ENCODE results near the gene SLC9A3. TPM values are rescaled to one million over a fixed set of nuclear protein-coding genes. Genes with fewer than 3 reads are reported as not detected.

SLC9A3 gene
- total and polyA plus RNA-seq, 2 donors, result 2.1 to 2.8 TPM

GRCh38 chr5:435156-435790 is 89.0 kb downstream of the SLC9A3 start:
- WGBS, result 86% methylated on average over 27 of the region's 27 CpGs
- no peak overlapping the region for H3K4me3 ChIP-seq (ENCODE audit: low read depth, low read length)
- H3K36me3 ChIP-seq (ENCODE audit: insufficient read depth), result no peaks in the 10 kb centered on the region
- no peak for DNase-seq (ENCODE audit: extremely low spot score)
- H3K27ac ChIP-seq (ENCODE audit: low read depth), result no peak overlapping the region
- H3K4me1 ChIP-seq (ENCODE audit: insufficient read depth), result no peaks in the 10 kb centered on the region

- no peak overlapping the region for H3K4me3 ChIP-seq (ENCODE audit: low read depth, low read length)
- 88% methylated on average over 26 of the region's 26 CpGs for WGBS
- no peak overlapping the region for H3K27ac ChIP-seq (ENCODE audit: low read depth)
- no peaks in the 10 kb centered on the region for H3K4me1 ChIP-seq (ENCODE audit: insufficient read depth)
- DNase-seq (ENCODE audit: extremely low spot score), result no peak
- no peaks in the 10 kb centered on the region for H3K36me3 ChIP-seq (ENCODE audit: insufficient read depth)
Measured at GRCh38 chr5:434443-435146, 89.7 kb downstream of the SLC9A3 start.

- Histone ChIP-seq H3K4me1 (ENCODE audit: insufficient read depth) (no peaks in the 10 kb centered on the region), H3K36me3 (ENCODE audit: insufficient read depth) (no peaks in the 10 kb centered on the region), H3K27ac (ENCODE audit: low read depth) (no peak overlapping the region), H3K4me3 (ENCODE audit: low read depth, low read length) (no peak overlapping the region)
- 70% methylated on average over 16 of the region's 16 CpGs for WGBS
- DNase-seq (ENCODE audit: extremely low spot score), result no peak
Measured at GRCh38 chr5:433836-434235, 90.4 kb downstream of the SLC9A3 start.

GRCh38 chr5:432928-433791 is 91.1 kb downstream of the SLC9A3 start:
- WGBS, result 65% methylated on average over 23 of the region's 23 CpGs
- no peak for DNase-seq (ENCODE audit: extremely low spot score)
- H3K36me3 ChIP-seq (ENCODE audit: insufficient read depth), result no peaks in the 10 kb centered on the region
- no peak overlapping the region for H3K27ac ChIP-seq (ENCODE audit: low read depth)
- H3K4me3 ChIP-seq (ENCODE audit: low read depth, low read length), result no peak overlapping the region
- no peaks in the 10 kb centered on the region for H3K4me1 ChIP-seq (ENCODE audit: insufficient read depth)

- no peaks in the 10 kb centered on the region for H3K4me1 ChIP-seq (ENCODE audit: insufficient read depth)
- no peak overlapping the region for H3K27ac ChIP-seq (ENCODE audit: low read depth)
- H3K4me3 ChIP-seq (ENCODE audit: low read depth, low read length), result no peak overlapping the region
- 80% methylated on average over 18 of the region's 18 CpGs for whole genome bisulfite sequencing
- no peak for DNase-seq (ENCODE audit: extremely low spot score)
- H3K36me3 ChIP-seq (ENCODE audit: insufficient read depth), result no peaks in the 10 kb centered on the region
Measured at GRCh38 chr5:432201-432927, 91.9 kb downstream of the SLC9A3 start.

DNA sequence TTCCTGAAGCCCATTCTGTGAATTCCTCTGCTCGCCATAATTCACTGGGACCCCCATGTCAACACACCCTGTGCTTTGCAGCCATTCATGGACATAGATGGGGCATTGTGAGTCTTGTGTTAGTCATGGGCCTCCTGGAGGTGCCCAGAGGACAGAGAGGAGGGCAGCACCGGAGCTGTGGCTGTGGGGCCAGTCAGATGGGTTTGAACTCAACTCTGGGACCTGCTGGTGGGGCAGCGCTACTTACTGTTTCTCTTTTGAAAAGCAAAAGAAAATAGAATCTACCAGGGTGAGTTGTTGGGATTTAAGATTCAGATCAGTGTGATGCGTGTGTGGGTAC is 92.6 kb downstream of the SLC9A3 start:
- Histone ChIP-seq H3K4me1 (ENCODE audit: insufficient read depth) (no peaks in the 10 kb centered on the region), H3K27ac (ENCODE audit: low read depth) (no peak overlapping the region), H3K36me3 (ENCODE audit: insufficient read depth) (no peaks in the 10 kb centered on the region), H3K4me3 (ENCODE audit: low read depth, low read length) (no peak overlapping the region)
- no peak for DNase-seq (ENCODE audit: extremely low spot score)
- WGBS, result 96% methylated on average over 4 of the region's 4 CpGs

GRCh38 chr5:431001-431710 is 93.1 kb downstream of the SLC9A3 start:
- 59% methylated on average over 18 of the region's 18 CpGs for WGBS
- H3K36me3 ChIP-seq (ENCODE audit: insufficient read depth), result no peaks in the 10 kb centered on the region
- no peak for DNase-seq (ENCODE audit: extremely low spot score)
- H3K27ac ChIP-seq (ENCODE audit: low read depth), result no peak overlapping the region
- H3K4me3 ChIP-seq (ENCODE audit: low read depth, low read length), result no peak overlapping the region
- no peaks in the 10 kb centered on the region for H3K4me1 ChIP-seq (ENCODE audit: insufficient read depth)

GRCh38 chr5:430214-430925 is 93.9 kb downstream of the SLC9A3 start:
- 81% methylated on average over 25 of the region's 25 CpGs for WGBS
- no peaks in the 10 kb centered on the region for H3K36me3 ChIP-seq (ENCODE audit: insufficient read depth)
- no peak for DNase-seq (ENCODE audit: extremely low spot score)
- no peaks in the 10 kb centered on the region for H3K4me1 ChIP-seq (ENCODE audit: insufficient read depth)
- H3K27ac ChIP-seq (ENCODE audit: low read depth), result no peak overlapping the region
- H3K4me3 ChIP-seq (ENCODE audit: low read depth, low read length), result no peak overlapping the region

- WGBS, result 46% methylated on average over 35 of the region's 35 CpGs
- H3K4me3 ChIP-seq (ENCODE audit: low read depth, low read length), result no peak overlapping the region
- H3K4me1 ChIP-seq (ENCODE audit: insufficient read depth), result no peaks in the 10 kb centered on the region
- DNase-seq (ENCODE audit: extremely low spot score), result no peak
- no peak overlapping the region for H3K27ac ChIP-seq (ENCODE audit: low read depth)
- no peaks in the 10 kb centered on the region for H3K36me3 ChIP-seq (ENCODE audit: insufficient read depth)
Measured at GRCh38 chr5:429453-430188, 94.6 kb downstream of the SLC9A3 start.

- Histone ChIP-seq H3K36me3 (ENCODE audit: insufficient read depth) (no peaks in the 10 kb centered on the region), H3K4me3 (ENCODE audit: low read depth, low read length) (no peak overlapping the region), H3K4me1 (ENCODE audit: insufficient read depth) (no peaks in the 10 kb centered on the region), H3K27ac (ENCODE audit: low read depth) (no peak overlapping the region)
- no peak for DNase-seq (ENCODE audit: extremely low spot score)
- 86% methylated on average over 22 of the region's 22 CpGs for WGBS
Measured at GRCh38 chr5:428754-429452, 95.3 kb downstream of the SLC9A3 start.

DNA sequence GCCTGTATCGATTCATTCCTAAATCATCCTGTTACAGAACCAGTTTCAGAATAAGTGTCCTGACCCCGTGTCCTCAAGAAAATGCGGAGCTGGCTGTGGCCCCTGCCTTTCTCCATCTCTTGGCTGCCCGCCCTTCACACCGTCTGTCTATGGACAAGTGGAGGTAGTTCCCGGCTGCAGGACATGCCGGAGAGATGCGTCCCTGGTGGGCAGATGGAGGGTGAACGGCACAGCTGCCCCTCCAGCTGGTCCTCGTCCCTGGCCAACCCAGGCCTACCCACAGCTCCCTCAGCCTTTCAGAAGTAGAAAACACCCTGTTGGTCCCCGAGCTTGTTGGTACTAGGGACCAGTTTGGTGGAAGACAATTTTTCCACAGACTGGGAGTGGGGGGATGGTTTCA is 96.0 kb downstream of the SLC9A3 start:
- Histone ChIP-seq H3K27ac (ENCODE audit: low read depth) (no peak overlapping the region), H3K4me1 (ENCODE audit: insufficient read depth) (no peaks in the 10 kb centered on the region), H3K36me3 (ENCODE audit: insufficient read depth) (no peaks in the 10 kb centered on the region), H3K4me3 (ENCODE audit: low read depth, low read length) (no peak overlapping the region)
- DNase-seq (ENCODE audit: extremely low spot score), result no peak
- 94% methylated on average over 11 of the region's 11 CpGs for WGBS
